Kidney epithelial cell (primary cell): Measurements from ENCODE around the gene ZNF768. TPM values are rescaled to one million over a fixed set of nuclear protein-coding genes. Genes with fewer than 3 reads are reported as not detected.
A peak's percentile ranks its signal among the peaks of the same experiment; 100 is the strongest.

Experiments used
- DNase-seq: peaks from one replicate; pipeline ENCODE4 v3.0.0-alpha.2; 2010; ENCODE audit warnings: low read depth
- H3K27me3 ChIP-seq: 2 replicates; pipeline ENCODE4 v1.6.0; 2011; ENCODE audit warnings: low read length; ENCODE audit not compliant: control insufficient read depth, insufficient read depth
- H3K36me3 ChIP-seq: 2 replicates; pipeline ENCODE4 v1.5.1; 2011; ENCODE audit warnings: low read length; ENCODE audit not compliant: control insufficient read depth, insufficient read depth
- H3K4me3 ChIP-seq: 2 replicates; pipeline ENCODE4 v1.5.1; 2011; ENCODE audit warnings: low read depth, mild to moderate bottlenecking, control low read depth, low read length
- total RNA-seq: library from RNA; depleted of rRNA; stranded (reverse); fragments of >200 nt; gene quantifications from 2 replicates; pipeline ENCODE4 v1.2.3, GENCODE V29; 2015
- TF ChIP-seq, protein P1 (sequence below): IDR thresholded peaks from 2 replicates; pipeline ENCODE4 v1.5.1; 2011; ENCODE audit warnings: mild to moderate bottlenecking, moderate library complexity, low read length, control low read depth, inconsistent platforms; ENCODE audit not compliant: insufficient read depth, poor library complexity, severe bottlenecking

ZNF768 gene
- total RNA-seq, 1 donor from 2014 or later: 59.5 TPM

DNA sequence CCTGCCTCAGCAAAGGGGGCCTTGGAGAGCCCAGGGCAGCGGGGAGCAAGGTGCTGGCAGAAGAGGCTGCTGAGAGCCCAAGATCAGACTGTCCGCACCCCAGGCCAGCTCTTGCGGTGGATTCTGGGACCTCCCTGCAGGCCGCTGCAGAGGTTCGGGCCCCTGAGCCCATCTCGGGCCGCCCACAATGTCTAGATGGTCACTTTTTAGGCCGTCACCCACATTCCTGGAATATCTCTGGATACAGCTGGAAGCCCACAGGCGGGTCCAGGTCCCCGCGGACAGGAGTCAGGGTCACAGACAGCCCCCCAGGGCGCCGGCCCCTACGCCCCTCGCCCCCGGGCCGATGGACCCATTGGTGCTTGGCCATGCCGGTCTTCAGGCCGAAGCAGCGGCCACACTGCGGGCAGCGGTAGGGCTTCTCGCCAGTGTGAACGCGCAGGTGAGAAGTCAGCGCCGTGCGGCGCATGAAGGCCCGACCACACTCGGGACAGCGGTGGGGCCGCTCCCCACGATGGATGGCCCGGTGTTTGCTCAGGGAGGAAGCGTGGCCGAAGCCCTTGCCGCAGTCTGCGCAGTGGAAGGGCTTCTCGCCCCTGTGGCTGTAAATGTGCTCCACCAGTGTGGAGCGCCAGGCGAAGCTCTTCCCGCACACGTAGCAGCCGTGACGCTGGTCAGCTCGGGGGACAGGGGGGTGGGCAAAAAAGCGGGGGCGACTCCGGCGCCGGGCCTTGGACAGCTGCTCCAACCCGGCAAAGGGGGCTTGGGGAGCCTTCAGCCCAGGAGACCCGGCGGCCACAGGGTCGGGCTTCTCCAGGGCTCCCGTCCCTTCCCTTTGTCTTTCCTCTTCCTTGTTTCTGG lies 6.1 kb upstream of the ZNF768 start:
- TF ChIP-seq, protein P1, sequence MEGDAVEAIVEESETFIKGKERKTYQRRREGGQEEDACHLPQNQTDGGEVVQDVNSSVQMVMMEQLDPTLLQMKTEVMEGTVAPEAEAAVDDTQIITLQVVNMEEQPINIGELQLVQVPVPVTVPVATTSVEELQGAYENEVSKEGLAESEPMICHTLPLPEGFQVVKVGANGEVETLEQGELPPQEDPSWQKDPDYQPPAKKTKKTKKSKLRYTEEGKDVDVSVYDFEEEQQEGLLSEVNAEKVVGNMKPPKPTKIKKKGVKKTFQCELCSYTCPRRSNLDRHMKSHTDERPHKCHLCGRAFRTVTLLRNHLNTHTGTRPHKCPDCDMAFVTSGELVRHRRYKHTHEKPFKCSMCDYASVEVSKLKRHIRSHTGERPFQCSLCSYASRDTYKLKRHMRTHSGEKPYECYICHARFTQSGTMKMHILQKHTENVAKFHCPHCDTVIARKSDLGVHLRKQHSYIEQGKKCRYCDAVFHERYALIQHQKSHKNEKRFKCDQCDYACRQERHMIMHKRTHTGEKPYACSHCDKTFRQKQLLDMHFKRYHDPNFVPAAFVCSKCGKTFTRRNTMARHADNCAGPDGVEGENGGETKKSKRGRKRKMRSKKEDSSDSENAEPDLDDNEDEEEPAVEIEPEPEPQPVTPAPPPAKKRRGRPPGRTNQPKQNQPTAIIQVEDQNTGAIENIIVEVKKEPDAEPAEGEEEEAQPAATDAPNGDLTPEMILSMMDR: no peak
- no peaks in the 10 kb centered on the region for H3K27me3 ChIP-seq
- H3K36me3 ChIP-seq: no peaks in the 10 kb centered on the region
- DNase-seq: no peak
- H3K4me3 ChIP-seq: no peak overlapping the region

DNA sequence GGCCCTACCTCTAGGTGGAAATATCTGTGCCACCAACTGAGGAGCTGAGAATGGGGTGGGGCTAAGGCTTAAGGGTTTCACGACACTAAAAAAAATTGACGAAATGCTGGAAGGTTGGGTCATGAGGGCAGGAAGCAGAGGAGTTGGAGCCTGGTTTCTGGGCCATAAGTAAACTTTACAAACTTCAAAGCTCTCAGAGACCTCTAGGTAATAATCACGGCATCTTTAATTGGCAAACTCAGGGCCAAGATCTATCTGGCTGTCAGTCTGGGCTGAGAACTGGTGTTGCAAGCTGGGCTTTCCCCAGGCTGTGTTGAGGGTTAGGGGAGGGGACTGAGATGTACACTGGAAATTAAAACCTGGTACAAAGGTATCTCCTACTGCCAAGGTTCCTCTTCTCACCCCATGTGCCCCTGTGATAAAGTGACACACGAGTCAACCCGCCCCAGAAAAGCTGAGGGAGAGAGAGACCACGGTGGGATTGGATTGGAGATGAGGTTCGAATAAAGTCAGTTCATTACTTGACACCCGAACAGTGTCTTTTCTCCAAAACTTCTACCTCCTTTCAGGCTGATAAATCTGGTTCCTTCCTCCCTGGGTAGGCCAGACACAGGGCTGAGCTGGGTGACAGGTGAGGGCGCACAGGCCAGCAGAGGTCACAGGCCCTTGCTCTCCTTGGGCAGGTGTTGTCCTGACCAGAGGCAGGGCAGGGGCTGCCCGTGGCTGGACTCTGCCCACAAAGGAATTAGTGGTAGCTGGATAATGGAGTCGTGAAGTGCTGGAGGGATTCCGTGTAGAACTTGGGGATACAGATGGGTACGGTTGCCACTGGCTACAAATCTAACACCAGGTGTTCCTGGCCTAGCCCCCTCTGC lies 4.0 kb upstream of the ZNF768 start:
- Histone ChIP-seq H3K36me3 (no peaks in the 10 kb centered on the region), H3K27me3 (no peaks in the 10 kb centered on the region), H3K4me3 (no peak overlapping the region)
- no peak for DNase-seq
- TF ChIP-seq, protein P1: no peak

DNA sequence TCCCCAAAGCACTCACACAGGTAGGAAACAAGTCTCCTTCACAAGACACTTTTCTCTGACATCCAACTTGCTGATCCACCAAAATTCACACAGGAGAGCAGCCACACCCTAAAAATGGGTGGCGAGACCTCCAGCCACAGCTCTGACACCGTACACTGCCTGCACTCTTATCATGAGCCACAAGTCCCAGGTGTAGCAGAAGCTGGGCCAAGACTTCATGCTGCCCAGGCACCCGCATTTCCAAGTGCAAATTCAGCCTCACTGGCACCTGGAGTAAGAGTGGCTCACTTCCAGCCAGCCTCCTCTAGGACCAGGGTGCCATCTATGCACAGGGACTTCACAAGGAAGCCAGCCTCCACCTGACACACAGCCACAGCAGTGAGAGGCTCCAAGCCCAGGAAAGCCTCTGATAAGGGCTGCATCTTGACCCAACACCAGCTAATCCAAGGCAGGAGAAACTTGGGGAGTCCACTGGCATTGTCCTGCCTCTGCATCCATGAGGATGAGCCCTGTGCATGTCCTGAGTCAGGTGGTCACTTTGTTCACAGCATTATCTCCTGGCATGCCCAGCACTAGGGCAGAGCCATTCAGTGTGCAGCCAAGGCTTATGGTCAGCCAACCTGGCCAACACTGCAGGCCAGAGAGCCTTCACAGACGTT lies 2.6 kb upstream of the ZNF768 start:
- TF ChIP-seq, protein P1: no peak
- Histone ChIP-seq H3K27me3 (no peaks in the 10 kb centered on the region), H3K36me3 (no peaks in the 10 kb centered on the region), H3K4me3 (no peak overlapping the region)
- DNase-seq: no peak

DNA sequence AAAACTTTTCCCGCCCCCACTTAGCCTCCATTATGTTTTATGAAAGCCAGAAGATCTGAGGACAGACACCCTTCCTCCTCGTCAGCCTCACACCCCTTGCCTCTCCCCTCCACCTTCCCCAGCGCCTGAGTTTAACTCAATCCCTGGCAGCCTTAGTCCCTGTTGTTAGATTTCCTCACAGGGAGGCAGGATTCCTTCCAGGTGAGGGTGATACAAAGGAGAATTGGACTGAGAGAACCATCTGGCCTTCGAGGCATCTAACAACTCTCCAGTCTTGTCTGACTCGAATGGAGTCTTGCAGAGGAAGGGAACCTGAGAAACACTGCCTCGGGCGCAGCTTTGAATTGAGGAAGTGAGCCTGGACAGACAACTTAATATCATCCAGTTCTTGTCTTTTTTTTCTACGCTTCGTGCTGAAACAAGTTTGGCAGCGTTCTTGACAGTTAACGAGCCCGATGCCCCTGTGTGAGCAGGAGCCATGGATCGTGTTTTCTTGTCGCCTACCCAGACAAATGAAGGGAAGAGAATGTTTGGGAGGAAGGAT lies 1.3 kb upstream of the ZNF768 start:
- Histone ChIP-seq H3K27me3 (no peaks in the 10 kb centered on the region), H3K4me3 (no peak overlapping the region), H3K36me3 (no peaks in the 10 kb centered on the region)
- TF ChIP-seq, protein P1: no peak
- no peak for DNase-seq

DNA sequence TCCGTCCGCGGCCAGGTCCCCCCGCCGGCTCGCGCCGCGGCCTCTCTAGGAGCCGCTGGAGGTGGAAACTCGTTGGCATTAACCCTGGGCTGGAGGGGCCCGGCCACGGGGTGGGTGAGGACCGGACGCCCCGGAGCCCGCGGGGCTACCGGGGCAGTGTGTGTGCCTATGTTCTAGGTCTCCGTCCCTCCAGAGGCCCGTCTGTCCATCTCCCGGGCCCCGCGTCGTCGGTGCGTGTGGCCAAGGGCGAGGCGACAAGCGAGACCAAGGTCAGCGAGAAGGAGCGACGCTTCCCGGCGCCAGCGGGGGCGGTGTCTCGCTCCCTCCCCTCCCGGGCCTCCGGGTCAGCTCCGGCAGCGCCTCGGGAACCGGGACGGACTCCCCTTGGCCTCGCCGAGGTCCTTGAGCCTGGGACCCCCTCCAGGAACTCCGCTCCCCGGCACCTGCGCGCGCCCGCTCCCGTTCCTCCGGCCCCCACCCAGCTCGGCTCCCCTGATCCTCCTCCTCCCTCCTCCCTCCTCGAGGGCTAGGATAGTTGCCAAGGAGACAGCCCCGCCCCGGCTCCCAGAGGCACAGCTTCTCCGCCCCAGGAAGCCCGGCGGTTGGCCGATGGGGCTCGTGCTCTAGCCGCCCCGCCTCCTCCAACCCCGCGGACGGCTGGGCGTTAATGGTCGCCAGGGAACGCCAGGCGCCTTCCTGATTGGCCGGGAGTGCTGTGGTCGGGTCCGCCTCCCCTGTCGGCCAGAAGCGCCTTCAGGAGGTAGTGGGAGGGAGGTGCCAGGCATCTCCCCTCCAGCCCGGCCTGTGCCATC lies 663 bp upstream of the ZNF768 start:
- H3K27me3 ChIP-seq: no peaks in the 10 kb centered on the region
- TF ChIP-seq, protein P1: peak; percentile 25
- no peaks in the 10 kb centered on the region for H3K36me3 ChIP-seq
- peak overlapping the region; percentile 66 for H3K4me3 ChIP-seq
- peak; percentile 82 for DNase-seq
